ENCODE results near the gene DOK4.

DOK4 gene

DNA sequence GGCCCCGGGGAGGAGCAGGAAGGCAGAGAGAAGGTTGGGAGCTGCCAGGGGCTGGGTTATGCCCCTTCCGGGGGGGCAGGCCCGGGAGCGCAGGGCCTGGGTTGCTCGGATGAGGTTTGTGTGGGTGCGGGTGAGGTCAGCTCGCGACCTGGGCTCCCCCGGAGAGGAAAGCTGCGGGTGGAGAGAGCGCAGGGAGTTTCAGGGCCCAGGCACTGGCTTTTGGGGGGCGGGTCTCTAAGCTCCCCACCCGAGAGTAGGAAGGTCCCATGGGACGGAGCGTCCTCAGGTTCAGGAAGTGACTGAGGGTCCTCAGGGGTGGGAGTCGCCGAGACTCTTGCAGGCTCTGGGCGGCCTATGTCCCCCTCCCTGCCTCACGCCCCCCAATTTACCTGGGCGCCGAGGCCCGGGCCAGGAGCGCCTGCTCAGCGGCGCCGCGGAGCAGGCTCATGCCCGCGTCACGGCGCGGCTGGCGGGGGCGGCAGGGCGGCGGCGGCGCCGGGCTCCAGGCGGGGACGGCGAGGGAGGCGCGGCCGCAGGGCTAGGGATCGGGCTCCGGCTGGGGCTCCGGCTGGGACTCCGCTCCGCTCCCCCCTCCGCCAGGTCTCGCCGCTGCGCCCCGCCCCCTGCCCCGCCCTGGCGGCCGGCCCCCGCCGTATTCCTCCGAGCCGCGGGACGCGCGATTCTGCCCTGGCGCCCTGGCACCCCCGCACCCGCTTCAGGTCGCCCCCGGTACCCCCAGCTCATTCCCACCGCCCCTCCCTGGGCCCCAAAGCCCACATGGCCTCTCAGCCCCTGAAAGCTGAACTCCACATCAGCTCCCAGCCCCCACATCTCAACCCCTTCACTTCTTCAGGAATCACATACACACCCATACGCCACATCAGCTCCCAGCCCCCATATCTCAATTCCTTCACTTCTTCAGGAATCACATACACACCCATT lies at the start of gene DOK4:
DOK4 (minus strand) TSS at position 578 of the 942 bp plus-strand sequence. CDS start 6,986 bp downstream, outside the sequence.
- peak; percentile 67 for DNase-seq (ENCODE audit: low read depth)

- DNase-seq (ENCODE audit: low read depth): peak; percentile 93
Observed at GRCh38 chr16:57535680-57536305, 49.5 kb upstream of the DOK4 start.

- no peak for DNase-seq (ENCODE audit: low read depth)
Observed at GRCh38 chr16:57534881-57535658, 48.8 kb upstream of the DOK4 start.

DNA sequence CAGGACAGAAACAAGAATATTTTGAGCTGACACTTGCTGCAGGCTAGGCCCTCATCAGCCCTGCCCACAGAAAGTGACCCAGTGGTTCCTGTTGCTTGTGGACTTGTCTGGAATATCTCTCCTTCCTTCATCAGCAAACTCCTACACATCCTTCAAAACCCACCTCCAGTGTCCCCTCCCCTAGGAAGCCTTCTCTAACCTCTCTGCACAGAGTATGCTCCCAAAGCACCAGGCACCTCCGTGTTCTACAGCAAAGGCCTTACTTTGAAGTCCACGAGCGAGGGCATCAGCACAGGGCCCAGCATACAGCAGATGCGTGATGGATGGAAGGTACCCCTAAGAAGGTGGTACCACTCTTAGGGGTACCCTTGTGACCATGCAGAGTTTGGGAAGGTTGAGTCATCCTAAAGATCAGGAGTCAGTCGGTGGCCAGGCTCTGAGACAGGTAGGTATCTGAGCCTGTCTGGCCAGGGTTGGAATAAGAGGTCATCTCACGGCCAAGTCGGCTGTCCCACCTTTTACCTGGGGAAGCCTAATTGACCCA lies 48.1 kb upstream of the DOK4 start:
- no peak for DNase-seq (ENCODE audit: low read depth)

- peak; percentile 36 for DNase-seq (ENCODE audit: low read depth)
Observed at GRCh38 chr16:57533431-57534336, 47.4 kb upstream of the DOK4 start.

GRCh38 chr16:57532266-57532625 lies 46.0 kb upstream of the DOK4 start:
- no peak for DNase-seq (ENCODE audit: low read depth)

DNA sequence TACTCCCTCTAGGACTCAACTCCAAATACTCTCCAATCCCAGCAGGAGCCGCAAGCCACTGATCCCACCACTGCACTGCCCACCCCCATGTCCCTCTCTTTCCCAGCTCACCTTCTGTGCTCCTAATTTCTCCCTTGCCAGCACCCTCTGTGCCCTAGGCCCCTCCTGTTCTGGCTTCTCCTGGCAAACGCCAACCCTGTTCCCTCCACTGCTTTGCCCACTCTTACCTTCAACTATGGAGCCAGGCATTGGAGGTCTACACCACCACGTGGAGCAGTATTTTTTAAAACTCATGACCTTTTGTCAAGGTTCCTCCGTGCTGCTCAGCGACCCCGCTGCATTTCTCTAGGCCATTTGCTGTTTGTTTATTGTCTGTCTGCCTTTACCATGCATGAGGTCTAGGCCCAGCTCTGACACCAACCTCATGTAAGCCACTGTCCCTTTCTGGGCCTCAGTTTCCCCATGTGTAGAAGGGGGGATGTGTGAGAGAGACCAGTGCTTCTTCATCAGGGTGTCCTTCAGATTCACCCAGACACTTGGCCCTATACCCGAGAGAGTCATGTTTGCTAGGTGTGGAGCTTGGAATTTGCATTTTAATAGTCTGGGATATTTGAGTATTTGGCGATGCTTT lies 45.5 kb upstream of the DOK4 start:
- no peak for DNase-seq (ENCODE audit: low read depth)

GRCh38 chr16:57531253-57531575 lies 44.9 kb upstream of the DOK4 start:
- DNase-seq (ENCODE audit: low read depth): no peak

GRCh38 chr16:57530522-57531252 lies 44.4 kb upstream of the DOK4 start:
- no peak for DNase-seq (ENCODE audit: low read depth)

DNA sequence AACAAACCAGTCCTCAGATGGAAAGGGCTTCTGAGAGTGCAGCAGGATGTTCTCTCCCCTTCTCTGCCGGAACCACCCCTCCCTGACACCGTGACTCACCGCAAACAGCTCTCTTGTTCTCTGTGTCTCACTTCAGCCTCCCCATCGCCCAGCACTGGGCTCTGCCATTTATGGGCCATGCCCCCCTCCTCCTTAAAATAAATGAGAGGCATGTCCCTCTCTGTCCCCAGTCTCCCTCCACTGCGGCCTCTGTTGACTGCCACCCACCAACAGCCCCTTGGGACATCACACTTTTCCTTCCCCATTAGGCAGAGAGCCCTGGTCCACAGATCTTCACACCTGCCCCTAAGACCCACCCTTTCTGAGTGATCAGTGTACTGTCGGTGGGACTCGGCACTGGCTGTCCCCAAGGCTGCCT lies 43.8 kb upstream of the DOK4 start:
- DNase-seq (ENCODE audit: low read depth): peak; percentile 56

- DNase-seq (ENCODE audit: low read depth): no peak
Observed at GRCh38 chr16:57529391-57530103, 43.3 kb upstream of the DOK4 start.

- no peak for DNase-seq (ENCODE audit: low read depth)
Observed at GRCh38 chr16:57528499-57529390, 42.5 kb upstream of the DOK4 start.

DNA sequence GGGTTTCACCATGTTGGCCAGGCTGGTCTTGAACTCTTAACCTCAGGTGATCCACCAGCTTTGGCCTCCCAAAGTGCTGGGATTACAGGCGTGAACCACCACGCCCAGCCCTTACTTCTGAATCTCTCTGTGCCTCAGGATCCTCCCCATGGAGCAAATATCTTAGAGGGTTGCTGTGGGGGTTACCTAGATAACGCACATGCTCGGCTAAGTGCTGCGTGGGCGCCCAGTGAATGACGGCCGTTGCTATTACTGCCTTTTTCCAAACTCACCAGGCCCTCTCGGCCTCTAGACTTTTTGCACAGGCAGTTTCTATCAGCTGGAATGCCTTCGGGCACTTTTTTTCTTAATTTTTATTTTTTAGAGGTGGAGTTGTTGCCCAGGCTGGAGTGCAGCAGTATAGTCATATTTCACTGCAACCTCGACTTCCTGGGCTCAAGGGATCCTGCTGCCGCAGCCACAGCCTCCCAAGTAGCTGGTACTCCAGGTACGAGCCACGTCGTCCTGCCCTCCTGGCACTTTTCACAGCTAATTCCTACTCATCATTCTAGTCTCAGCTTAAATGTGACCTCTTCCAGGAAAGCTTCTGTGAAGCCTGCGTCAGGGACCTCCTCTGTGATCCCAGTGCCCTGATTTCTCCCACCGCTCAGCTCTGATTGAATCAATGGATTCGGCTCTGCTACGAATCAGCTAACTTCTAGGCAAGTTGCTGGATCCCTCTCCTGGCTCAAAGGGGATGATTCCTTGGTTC lies 41.5 kb upstream of the DOK4 start:
- DNase-seq (ENCODE audit: low read depth): no peak

DNA sequence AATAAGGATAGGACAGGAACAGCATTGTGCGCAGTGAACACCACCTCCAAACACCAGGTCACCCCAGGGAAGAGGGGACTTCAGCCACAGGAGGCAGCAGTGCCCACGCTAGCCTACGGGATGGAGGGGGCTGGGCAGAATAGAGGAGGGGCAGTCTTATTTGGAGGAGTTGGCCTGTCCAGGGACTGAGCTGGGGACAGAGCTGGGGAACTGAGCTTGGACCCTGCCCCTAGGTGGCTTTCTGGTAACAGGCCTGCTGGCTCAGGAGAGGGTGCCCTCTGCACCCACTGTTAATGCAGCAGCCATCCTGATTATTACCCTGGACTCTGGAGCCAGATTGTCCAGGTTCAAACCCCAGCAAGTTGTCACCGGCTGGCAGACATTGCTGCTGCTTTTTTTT lies 40.7 kb upstream of the DOK4 start:
- no peak for DNase-seq (ENCODE audit: low read depth)

DNA sequence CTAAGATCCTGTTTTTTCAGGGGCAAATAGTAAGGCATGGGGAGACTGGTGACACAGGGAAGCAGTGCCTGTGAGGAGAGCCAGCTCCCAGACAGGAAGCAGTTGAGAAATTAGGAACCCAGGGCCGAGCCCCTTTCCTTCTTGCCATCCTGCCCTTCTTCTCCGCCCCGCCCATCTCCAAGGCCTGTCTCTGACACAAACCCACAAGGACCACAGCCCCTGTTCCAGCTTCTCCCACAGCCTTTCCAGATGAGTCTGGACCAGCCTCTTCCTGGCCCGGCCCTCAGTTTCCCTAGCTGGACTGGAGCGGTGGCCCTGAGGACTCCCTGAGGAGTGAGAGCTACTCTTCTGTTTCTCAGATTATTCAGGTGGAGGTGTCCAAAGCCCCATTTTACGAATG lies 40.2 kb upstream of the DOK4 start:
- DNase-seq (ENCODE audit: low read depth): no peak

DNA sequence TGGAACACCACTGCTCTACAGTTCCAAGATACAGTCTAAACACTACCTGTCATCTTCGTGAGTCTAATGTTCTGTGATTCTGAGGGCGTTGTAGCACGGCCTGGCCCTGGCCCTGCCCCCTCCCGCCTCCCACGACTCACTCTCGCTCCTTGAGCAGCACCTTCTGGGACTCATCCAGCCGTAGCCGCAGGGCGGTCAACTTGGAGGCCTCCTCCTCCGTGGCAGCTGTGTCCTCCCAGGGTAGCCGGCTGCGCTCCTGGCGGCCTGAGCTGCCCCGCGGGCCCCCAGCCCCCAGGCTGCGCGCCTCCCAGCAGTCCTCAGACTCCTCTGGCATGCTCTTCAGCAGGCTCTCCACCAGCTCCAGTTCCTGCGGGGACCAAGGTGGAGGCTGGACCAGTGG lies 39.5 kb upstream of the DOK4 start:
- DNase-seq (ENCODE audit: low read depth): no peak

- DNase-seq (ENCODE audit: low read depth): no peak
Observed at GRCh38 chr16:57522960-57523359, 36.7 kb upstream of the DOK4 start.
